Testis (tissue), 3 donors: ENCODE measurements around the gene DESI2. TPM values are rescaled to one million over a fixed set of nuclear protein-coding genes. Genes with fewer than 3 reads are reported as not detected.

Experiments
- DNase-seq: peaks from one replicate; pipeline ENCODE4 v3.0.0-alpha.2; 2019
- H3K27ac ChIP-seq, 2 donors: fragments of 200-600 bp; sonication (generic); one replicate each; pipeline ENCODE4 v1.5.1; 2019
- H3K27me3 ChIP-seq: fragments of 200-600 bp; sonication (generic); one replicate; pipeline ENCODE4 v1.5.1; 2019
- H3K36me3 ChIP-seq: fragments of 200-600 bp; sonication (generic); one replicate; pipeline ENCODE4 v1.5.1; 2017; ENCODE audit warnings: low read depth; ENCODE audit errors: missing control alignments
- H3K4me1 ChIP-seq: fragments of 200-600 bp; sonication (generic); one replicate; pipeline ENCODE4 v1.5.1; 2019
- H3K4me3 ChIP-seq, 2 donors: fragments of 200-600 bp; sonication (generic); one replicate each; pipeline ENCODE4 v1.5.1; 2017 to 2019
- H3K9me3 ChIP-seq: fragments of 200-600 bp; sonication (generic); one replicate; pipeline ENCODE4 v1.5.1; 2017
- CTCF ChIP-seq, 3 experiments: fragments of 450-650 bp in 2 of 3; fragments of 200-600 bp in 1 of 3; sonication (generic) in 1 of 3; IDR thresholded peaks; one replicate each; pipeline ENCODE4 v1.5.1; 2016 to 2019; ENCODE audit warnings: antibody characterized with exemption in 3 of 3, mild to moderate bottlenecking in 2 of 3, moderate library complexity in 1 of 3
- POLR2A ChIP-seq: fragments of 450-650 bp; IDR thresholded peaks from one replicate; pipeline ENCODE4 v1.6.1; 2017; ENCODE audit warnings: antibody characterized with exemption, mild to moderate bottlenecking, moderate library complexity
- WGBS, 2 donors: methylation state at CpG; one replicate each; pipeline ENCODE4 v1.1.5; 2018; 5-methylcytosine and 5-hydroxymethylcytosine counted together
- intact Hi-C: fragments of 100-400 bp; cut with DNase I; formaldehyde crosslinking; loops from one replicate; pipeline ENCODE4 v1.15.1; 2023; ENCODE audit warnings: low total_unique reads
- polyA plus RNA-seq: library from polyadenylated mRNA; stranded (reverse); fragments of 350-450 nt; fragmentation: Illumina TruSeq; extraction: RNeasy Lipid Tissue Mini Kit (QIAGEN cat#74804); gene quantifications from one replicate; pipeline ENCODE4 v1.2.3, GENCODE V29; 2014; ENCODE audit warnings: low read depth, low replicate concordance; ENCODE audit not compliant: insufficient read depth
- total RNA-seq, 2 donors: library from RNA; depleted of rRNA; stranded (reverse); fragments of >200 nt; gene quantifications; one replicate each; pipeline ENCODE4 v1.2.3, GENCODE V29; 2016

Gene DESI2
- total and polyA plus RNA-seq, 3 donors from 2014 or later, result 70.0 to 114 (median 72.7) TPM

- no peaks in the 10 kb centered on the region for H3K27me3 ChIP-seq
- TF ChIP-seq POLR2A, result no peak
- no peak for TF ChIP-seq CTCF (IDR thresholded peaks at IDR 0.05)
- peaks cover 23% of the 10 kb centered on the region for H3K4me1 ChIP-seq
- H3K9me3 ChIP-seq, result no peaks in the 10 kb centered on the region
- intact Hi-C loops, result no loop called here
- peak overlapping the region; percentile 93 to 97 for H3K4me3 ChIP-seq
- 0 to 1% methylated on average over 34 of the region's 34 CpGs for WGBS, 2 donors
- H3K27ac ChIP-seq, result peak overlapping the region; percentile 94 to 95
- H3K36me3 ChIP-seq, result no peaks in the 10 kb centered on the region
- DNase-seq, result peak; percentile 23
These were observed 647 bp downstream of the DESI2 start for GRCh38 chr1:244653439-244654107.

- 11 to 12% methylated on average over 8 of the region's 8 CpGs for WGBS, 2 donors
- H3K4me3 ChIP-seq, result peak overlapping the region; percentile 93 to 97
- no peak for DNase-seq
- peak overlapping the region; percentile 94 to 95 for H3K27ac ChIP-seq
- no peaks in the 10 kb centered on the region for H3K27me3 ChIP-seq
- no peak for TF ChIP-seq POLR2A
- TF ChIP-seq CTCF (IDR thresholded peaks at IDR 0.05), result no peak
- H3K36me3 ChIP-seq, result no peaks in the 10 kb centered on the region
- peaks cover 23% of the 10 kb centered on the region for H3K4me1 ChIP-seq
- no peaks in the 10 kb centered on the region for H3K9me3 ChIP-seq
- intact Hi-C loops, result no loop called here
These were observed 1.4 kb downstream of the DESI2 start for GRCh38 chr1:244654108-244655038.

GRCh38 chr1:244655186-244655585 lies 2.3 kb downstream of the DESI2 start:
- intact Hi-C loops, result no loop called here
- H3K27me3 ChIP-seq, result no peaks in the 10 kb centered on the region
- no peak for TF ChIP-seq CTCF (IDR thresholded peaks at IDR 0.05)
- no peak for TF ChIP-seq POLR2A
- H3K9me3 ChIP-seq, result no peaks in the 10 kb centered on the region
- peaks cover 23% of the 10 kb centered on the region for H3K4me1 ChIP-seq
- 71 to 81% methylated on average over 1 of the region's 1 CpG for WGBS, 2 donors
- DNase-seq, result no peak
- no peak overlapping the region for H3K4me3 ChIP-seq
- no peak overlapping the region for H3K27ac ChIP-seq
- H3K36me3 ChIP-seq, result no peaks in the 10 kb centered on the region

- H3K4me3 ChIP-seq, result no peak overlapping the region
- H3K4me1 ChIP-seq, result peaks cover 23% of the 10 kb centered on the region
- WGBS, 2 donors, result 83 to 89% methylated on average over 3 of the region's 3 CpGs
- no peaks in the 10 kb centered on the region for H3K27me3 ChIP-seq
- no peaks in the 10 kb centered on the region for H3K9me3 ChIP-seq
- H3K36me3 ChIP-seq, result no peaks in the 10 kb centered on the region
- DNase-seq, result no peak
- peak overlapping the region in 1 of 2 donors; percentile 23 for H3K27ac ChIP-seq
- intact Hi-C loops, result no loop called here
- TF ChIP-seq CTCF (IDR thresholded peaks at IDR 0.05), result no peak
- TF ChIP-seq POLR2A, result no peak
These were observed 4.5 kb downstream of the DESI2 start for GRCh38 chr1:244657421-244657820.
